B cell (primary cell): ENCODE data around the gene SCARB1. TPM values are rescaled to one million over a fixed set of nuclear protein-coding genes. Genes with fewer than 3 reads are reported as not detected.

Experiments
- ATAC-seq: fragments of 200-7000 bp; cut with Tn5 transposase; one replicate; pipeline ENCODE4 v1.10.0; 2021; ENCODE audit warnings: low read depth, mild to moderate bottlenecking, moderate number of reproducible peaks, moderate library complexity
- CTCF ChIA-PET: fragments of 350-600 bp; sonication (Branson Sonifier 250); formaldehyde crosslinking; loops from one replicate; lab custom pipeline; 2021; ENCODE audit warnings: antibody characterized with exemption, inconsistent platforms; lab: Charles Lee
- POLR2A ChIA-PET: fragments of 350-600 bp; sonication (Branson Sonifier 250); formaldehyde crosslinking; loops from one replicate; lab custom pipeline; 2021; ENCODE audit warnings: antibody characterized with exemption; lab: Charles Lee
- DNase-seq: peaks from one replicate; pipeline ENCODE4 v3.0.0; 2013
- H2AFZ ChIP-seq: 2 replicates; pipeline ENCODE4 v1.6.1; 2012; ENCODE audit warnings: mild to moderate bottlenecking, low read depth, low read length; ENCODE audit not compliant: insufficient read depth, poor library complexity, severe bottlenecking
- H3K27ac ChIP-seq, 2 donors: 1 replicate in 1 of 2; 2 replicates in 1 of 2; pipeline ENCODE4 v1.5.1; 2012 to 2013; ENCODE audit warnings: low read length in 2 of 2, mild to moderate bottlenecking in 2 of 2, moderate library complexity in 1 of 2
- H3K27me3 ChIP-seq, 4 experiments: fragments of 200-600 bp in 1 of 4; sonication (generic) in 1 of 4; replicated peaks in 1 of 4; 1 replicate in 2 of 4; 2 replicates in 2 of 4; pipeline versions ENCODE4 v1.6.1 to v1.7.0; 2013 to 2016; ENCODE audit warnings: low read length in 3 of 4, mild to moderate bottlenecking in 2 of 4, mixed read lengths in 1 of 4, moderate library complexity in 1 of 4; ENCODE audit not compliant: insufficient read depth in 4 of 4, control insufficient read depth in 3 of 4; ENCODE audit errors: control extremely low read depth in 1 of 4
- H3K36me3 ChIP-seq, 2 experiments: replicated peaks in 1 of 2; 1 replicate in 1 of 2; 2 replicates in 1 of 2; pipeline versions ENCODE4 v1.6.1 to v1.7.1; 2013; ENCODE audit warnings: low read length in 1 of 2; ENCODE audit not compliant: insufficient read depth in 2 of 2, control insufficient read depth in 1 of 2; ENCODE audit errors: control extremely low read depth in 1 of 2, extremely low read depth in 1 of 2
- H3K4me1 ChIP-seq, 2 donors: fragments of 200-600 bp in 1 of 2; sonication (generic) in 1 of 2; 1 replicate in 1 of 2; 2 replicates in 1 of 2; pipeline versions ENCODE4 v1.5.1 to v1.6.1; 2013 to 2017; ENCODE audit warnings: low read length in 2 of 2; ENCODE audit not compliant: control insufficient read depth in 2 of 2, insufficient read depth in 2 of 2
- H3K4me2 ChIP-seq: replicated peaks from 2 replicates; pipeline ENCODE3; 2012; ENCODE audit warnings: mild to moderate bottlenecking, low read depth, low read length; ENCODE audit not compliant: poor library complexity, severe bottlenecking
- H3K4me3 ChIP-seq, 5 experiments: fragments of 200-600 bp in 1 of 5; sonication (generic) in 1 of 5; 1 replicate in 3 of 5; 2 replicates in 2 of 5; pipeline versions ENCODE4 v1.5.1 to v1.7.0; 2011 to 2016; ENCODE audit warnings: low read length in 4 of 5, mild to moderate bottlenecking in 4 of 5, low read depth in 2 of 5, control low read depth in 1 of 5, moderate library complexity in 1 of 5; ENCODE audit not compliant: insufficient read depth in 1 of 5; ENCODE audit errors: control extremely low read depth in 1 of 5, extremely low read depth in 1 of 5
- H3K79me2 ChIP-seq: fragments of 200-600 bp; sonication (generic); one replicate; pipeline ENCODE4 v1.6.0; 2016; ENCODE audit warnings: low read length; ENCODE audit not compliant: control insufficient read depth, insufficient read depth
- H3K9ac ChIP-seq: fragments of 200-600 bp; sonication (generic); 2 replicates; pipeline ENCODE4 v1.6.1; 2017; ENCODE audit warnings: mild to moderate bottlenecking, low read length, moderate library complexity
- H3K9me3 ChIP-seq, 3 donors: one replicate each; pipeline versions ENCODE4 v1.6.1 to v1.7.1; 2013; ENCODE audit warnings: low read length in 2 of 3; ENCODE audit not compliant: control insufficient read depth in 2 of 3, insufficient read depth in 1 of 3; ENCODE audit errors: control extremely low read depth in 1 of 3
- H4K20me1 ChIP-seq: 2 replicates; pipeline ENCODE4 v1.6.0; 2012; ENCODE audit warnings: mild to moderate bottlenecking, low read length; ENCODE audit not compliant: insufficient read depth, control insufficient read depth, poor library complexity, severe bottlenecking
- H3K27ac Mint-ChIP-seq: one replicate; pipeline ENCODE4 v1.8.0; 2021; ENCODE audit warnings: mixed read lengths
- H3K27me3 Mint-ChIP-seq: one replicate; pipeline ENCODE4 v1.8.0; 2021; ENCODE audit warnings: mixed read lengths
- H3K4me1 Mint-ChIP-seq: one replicate; pipeline ENCODE4 v1.8.0; 2021; ENCODE audit warnings: mixed read lengths
- H3K4me3 Mint-ChIP-seq: one replicate; pipeline ENCODE4 v1.8.0; 2021; ENCODE audit warnings: mixed read lengths
- H3K9me3 Mint-ChIP-seq: one replicate; pipeline ENCODE4 v1.8.0; 2022; ENCODE audit warnings: mixed read lengths; ENCODE audit not compliant: insufficient read depth
- EZH2 ChIP-seq: IDR thresholded peaks from 2 replicates; pipeline ENCODE4 v1.6.1; 2012; ENCODE audit warnings: borderline replicate concordance, low read depth, mild to moderate bottlenecking, moderate library complexity, low read length; ENCODE audit not compliant: insufficient read depth, poor library complexity, severe bottlenecking
- WGBS: methylation state at CpG from one replicate; pipeline ENCODE4 v1.1.5; 2013; ENCODE audit warnings: missing lambda C conversion rate; ENCODE audit not compliant: insufficient coverage; 5-methylcytosine and 5-hydroxymethylcytosine counted together
- intact Hi-C: fragments of 100-400 bp; cut with micrococcal nuclease; formaldehyde crosslinking; loops from one replicate; pipeline ENCODE4 v1.10.0; 2022
- polyA plus RNA-seq: library from polyadenylated mRNA; depleted of rRNA; stranded (reverse); fragments of >200 nt; gene quantifications from 2 replicates; pipeline ENCODE4 v1.2.3, GENCODE V29; 2012
- total RNA-seq, 2 donors: library from RNA; stranded (reverse); fragments of 120-200 nt in 1 of 2; gene quantifications; 1 replicate in 1 of 2; 2 replicates in 1 of 2; pipeline versions ENCODE4 v1.2.3 to v1.2.4, GENCODE V29; 2013 to 2022
- TF ChIP-seq, protein P1 (sequence below): fragments of 200-600 bp; IDR thresholded peaks from one replicate; pipeline ENCODE4 v1.8.0; 2022; ENCODE audit warnings: antibody characterized with exemption, mild to moderate bottlenecking

The SCARB1 gene
- total and polyA plus RNA-seq, 2 donors (not counting 1 experiment from before 2014, with no cell fraction given), result 26.8 to 30.7 TPM

DNA sequence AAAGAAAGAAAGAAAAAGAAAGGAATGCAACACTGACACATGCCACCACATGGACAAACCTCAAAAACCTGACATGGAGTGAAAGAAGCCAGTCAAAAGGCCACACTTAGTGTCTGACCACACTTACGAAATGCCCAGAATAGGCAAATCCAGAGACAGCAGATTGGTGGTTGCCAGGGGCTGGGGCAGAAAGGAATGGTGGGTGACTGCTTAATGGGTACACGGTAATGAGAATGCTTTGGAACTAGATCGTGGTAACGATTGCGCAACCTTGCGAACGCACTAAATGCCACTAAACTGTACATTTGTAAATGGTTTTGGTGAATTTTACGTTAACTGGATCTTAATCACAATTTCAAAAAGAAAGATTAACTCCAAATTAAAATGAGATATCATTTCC, 39.5 kb downstream of the SCARB1 start:
- Histone ChIP-seq H4K20me1 (no peaks in the 10 kb centered on the region), H3K79me2 (peaks cover 37% of the 10 kb centered on the region), H3K4me1 (no peaks in the 10 kb centered on the region), H3K27me3 (no peaks in the 10 kb centered on the region), H2AFZ (no peak overlapping the region), H3K9ac (no peak overlapping the region), H3K36me3 (no peaks in the 10 kb centered on the region), H3K27ac (no peak overlapping the region), H3K4me3 (no peak overlapping the region), H3K9me3 (no peaks in the 10 kb centered on the region), H3K4me2 (no peak overlapping the region)
- Mint-ChIP-seq H3K4me1 (peaks cover 4% of the 10 kb centered on the region), H3K9me3 (no peaks in the 10 kb centered on the region), H3K27ac (no peak overlapping the region), H3K4me3 (no peak overlapping the region), H3K27me3 (no peaks in the 10 kb centered on the region)
- ChIA-PET POLR2A (no interaction called here), CTCF (no interaction called here)
- intact Hi-C loops, result no loop called here
- 93% methylated on average over 2 of the region's 8 CpGs for WGBS
- DNase-seq (no peak), ATAC-seq (no peak)
- TF ChIP-seq, protein P1, sequence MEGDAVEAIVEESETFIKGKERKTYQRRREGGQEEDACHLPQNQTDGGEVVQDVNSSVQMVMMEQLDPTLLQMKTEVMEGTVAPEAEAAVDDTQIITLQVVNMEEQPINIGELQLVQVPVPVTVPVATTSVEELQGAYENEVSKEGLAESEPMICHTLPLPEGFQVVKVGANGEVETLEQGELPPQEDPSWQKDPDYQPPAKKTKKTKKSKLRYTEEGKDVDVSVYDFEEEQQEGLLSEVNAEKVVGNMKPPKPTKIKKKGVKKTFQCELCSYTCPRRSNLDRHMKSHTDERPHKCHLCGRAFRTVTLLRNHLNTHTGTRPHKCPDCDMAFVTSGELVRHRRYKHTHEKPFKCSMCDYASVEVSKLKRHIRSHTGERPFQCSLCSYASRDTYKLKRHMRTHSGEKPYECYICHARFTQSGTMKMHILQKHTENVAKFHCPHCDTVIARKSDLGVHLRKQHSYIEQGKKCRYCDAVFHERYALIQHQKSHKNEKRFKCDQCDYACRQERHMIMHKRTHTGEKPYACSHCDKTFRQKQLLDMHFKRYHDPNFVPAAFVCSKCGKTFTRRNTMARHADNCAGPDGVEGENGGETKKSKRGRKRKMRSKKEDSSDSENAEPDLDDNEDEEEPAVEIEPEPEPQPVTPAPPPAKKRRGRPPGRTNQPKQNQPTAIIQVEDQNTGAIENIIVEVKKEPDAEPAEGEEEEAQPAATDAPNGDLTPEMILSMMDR, result no peak
- no peak for TF ChIP-seq EZH2

DNA sequence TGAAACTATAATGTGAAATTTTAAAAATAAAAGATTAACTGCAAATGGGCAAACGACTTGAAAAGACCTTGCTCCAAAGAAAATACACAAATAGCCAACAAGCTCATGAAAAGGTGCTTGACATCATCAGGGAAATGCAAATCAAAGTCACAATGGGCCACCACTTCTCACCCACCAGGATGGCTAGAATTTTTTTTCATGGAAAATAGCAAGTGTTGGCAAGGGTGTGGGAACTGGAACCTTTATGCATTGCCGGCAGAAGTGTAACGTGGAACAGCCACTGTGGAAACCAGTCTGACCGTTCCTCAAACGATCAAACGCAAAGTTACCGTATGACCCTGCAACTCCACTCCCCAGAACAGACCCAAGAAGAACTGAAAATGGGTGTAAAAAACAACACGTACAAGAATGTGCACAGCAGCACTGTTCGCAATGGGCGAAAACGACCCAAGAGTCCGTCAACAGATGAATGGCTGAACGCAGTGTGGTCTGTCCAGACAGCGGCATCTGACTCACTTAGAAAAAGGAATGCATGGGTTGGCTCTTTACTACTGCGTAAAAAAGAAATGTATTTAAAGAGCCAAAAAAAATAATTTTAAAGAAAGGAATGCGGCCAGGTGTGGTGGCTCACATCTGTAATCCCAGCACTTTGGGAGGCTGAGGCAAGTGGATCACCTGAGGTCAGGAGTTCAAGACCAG, 40.2 kb downstream of the SCARB1 start:
- H3K79me2 ChIP-seq, result peaks cover 42% of the 10 kb centered on the region
- no peaks in the 10 kb centered on the region for H3K27me3 Mint-ChIP-seq

More for the DNA sequence above, 40.2 kb downstream of the SCARB1 start:
- intact Hi-C loops, result no loop called here
- 97% methylated on average over 11 of the region's 16 CpGs for WGBS
- ChIA-PET CTCF (interaction anchor here (0.6 kb wide), 1 partner anchor 562 kb away, joined by 3 read pairs; no protein-coding TSS in a partner anchor), POLR2A (no interaction called here)
- Mint-ChIP-seq H3K9me3 (no peaks in the 10 kb centered on the region), H3K4me1 (peaks cover 4% of the 10 kb centered on the region), H3K27ac (no peak overlapping the region), H3K4me3 (no peak overlapping the region)
- ATAC-seq (no peak), DNase-seq (no peak)
- Histone ChIP-seq H3K4me2 (no peak overlapping the region), H4K20me1 (no peaks in the 10 kb centered on the region), H3K9me3 (no peaks in the 10 kb centered on the region), H3K4me3 (no peak overlapping the region), H3K9ac (no peak overlapping the region), H3K27ac (no peak overlapping the region), H3K4me1 (no peaks in the 10 kb centered on the region), H2AFZ (no peak overlapping the region), H3K27me3 (no peaks in the 10 kb centered on the region), H3K36me3 (no peaks in the 10 kb centered on the region)
- TF ChIP-seq, protein P1, result no peak
- TF ChIP-seq EZH2, result no peak
